HG02798 (cell line): ENCODE results near the gene NOC3L.
"Not testable (repeated sequence)": the region's sequence is repeated elsewhere in the genome, so short reads cannot be mapped to it uniquely, and the experiment has no call there.

Source experiments
- ATAC-seq: cut with Tn5 transposase; IDR thresholded peaks from one replicate; pipeline ENCODE4 v1.9.1; 2021; ENCODE audit warnings: mild to moderate bottlenecking; ENCODE audit not compliant: unreplicated experiment, poor library complexity

NOC3L gene

GRCh38 chr10:94362360-94363250 is at the start of gene NOC3L:
Gene NOC3L, minus strand, starts transcription at chr10:94362939. Its CDS starts 101 bp downstream, at chr10:94362838.
- peak; percentile 100 for ATAC-seq

GRCh38 chr10:94412449-94412848 is 49.7 kb upstream of the NOC3L start:
- ATAC-seq = no peak

GRCh38 chr10:94411304-94411703 is 48.6 kb upstream of the NOC3L start:
- ATAC-seq = no peak

- no peak for ATAC-seq
These were observed 46.4 kb upstream of the NOC3L start for GRCh38 chr10:94409021-94409657.

- no peak for ATAC-seq
These were observed 44.9 kb upstream of the NOC3L start for GRCh38 chr10:94407668-94408067.

GRCh38 chr10:94405406-94405805 is 42.7 kb upstream of the NOC3L start:
- no peak for ATAC-seq

- ATAC-seq = peak; percentile 52
These were observed 40.9 kb upstream of the NOC3L start for GRCh38 chr10:94403380-94404213.

GRCh38 chr10:94402843-94403379 is 40.2 kb upstream of the NOC3L start:
- no peak for ATAC-seq

- ATAC-seq = peak; percentile 84
These were observed 39.6 kb upstream of the NOC3L start, which contains the start of gene TBC1D12 for GRCh38 chr10:94402204-94402842. Gene TBC1D12, plus strand, starts transcription at chr10:94402541. Its CDS starts 73 bp downstream, at chr10:94402614.

- ATAC-seq = no peak
These were observed 36.0 kb upstream of the NOC3L start for GRCh38 chr10:94398762-94399161.

GRCh38 chr10:94397549-94398370 is 35.0 kb upstream of the NOC3L start:
- no peak for ATAC-seq

GRCh38 chr10:94392117-94392516 is 29.4 kb upstream of the NOC3L start:
- ATAC-seq = not testable (repeated sequence)

- ATAC-seq = not testable (repeated sequence)
These were observed 23.0 kb upstream of the NOC3L start for GRCh38 chr10:94385733-94386132.

- no peak for ATAC-seq
These were observed 20.8 kb upstream of the NOC3L start for GRCh38 chr10:94383530-94383929.

GRCh38 chr10:94376865-94377264 is 14.1 kb upstream of the NOC3L start:
- no peak for ATAC-seq

GRCh38 chr10:94375374-94375773 is 12.6 kb upstream of the NOC3L start:
- no peak for ATAC-seq

- ATAC-seq = no peak
These were observed 7.8 kb upstream of the NOC3L start for GRCh38 chr10:94370501-94370900.

- ATAC-seq = no peak
These were observed 3.6 kb upstream of the NOC3L start for GRCh38 chr10:94366382-94366781.

- ATAC-seq = no peak
These were observed 1.7 kb upstream of the NOC3L start for GRCh38 chr10:94364482-94364881.
